Measurements from ENCODE around the gene CHSY1.

DNA sequence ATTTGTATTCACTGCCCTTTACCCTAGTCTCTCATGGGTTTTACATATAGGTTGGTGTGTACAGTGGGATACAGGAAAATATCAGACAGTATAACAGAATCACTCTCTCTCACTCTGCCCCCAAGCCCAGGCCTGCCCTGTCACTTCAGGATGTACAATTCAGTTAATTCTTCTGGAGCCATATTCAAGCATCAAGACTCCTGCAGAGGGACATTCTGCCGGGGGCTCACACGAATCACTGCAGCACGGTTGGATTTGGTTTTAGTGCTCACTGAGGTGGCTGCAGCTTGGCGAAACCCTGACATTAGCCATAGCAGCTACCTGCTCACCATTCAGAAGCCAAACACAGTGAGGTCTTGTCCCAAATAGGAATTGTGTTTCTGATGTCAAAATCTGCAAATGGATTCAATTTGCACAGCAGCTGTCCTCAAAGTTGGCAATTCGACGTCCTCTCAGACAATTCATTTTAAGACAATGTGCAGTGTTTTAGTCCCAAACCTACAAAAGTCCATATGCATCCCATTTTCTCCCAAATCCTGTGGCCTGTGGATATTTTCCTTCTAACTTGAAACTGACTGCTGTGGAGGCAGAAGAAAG is 82.9 kb downstream of the CHSY1 start:
- TF ChIP-seq EZH2 (IDR thresholded peaks at IDR 0.05; ENCODE audit: insufficient read depth, poor library complexity, severe bottlenecking) (no peak), EZH2phosphoT487 (IDR thresholded peaks at IDR 0.05; ENCODE audit: insufficient read depth, low read depth) (no peak)

All from GM23248 (cell line).